ENCODE data around the gene CLIC1. TPM values are rescaled to one million over a fixed set of nuclear protein-coding genes. Genes with fewer than 3 reads are reported as not detected.

CLIC1 gene
- total and polyA plus RNA-seq, 5 donors from 2014 or later: 192 to 771 (median 521) TPM

- DNase-seq (no peak), ATAC-seq (ENCODE audit: low read depth in 2 of 2) (no peak)
- H3K27me3 ChIP-seq (ENCODE audit: control insufficient read depth, insufficient read depth, low read length): no peaks in the 10 kb centered on the region
- no peaks in the 10 kb centered on the region for H3K4me1 ChIP-seq (ENCODE audit: control insufficient read depth, insufficient read depth, low read length, poor library complexity, severe bottlenecking)
- no peak overlapping the region for H3K27ac ChIP-seq (ENCODE audit: insufficient read depth, low read length, poor library complexity, severe bottlenecking)
- Mint-ChIP-seq H3K4me3 (no peak overlapping the region), H3K9me3 (no peaks in the 10 kb centered on the region), H3K4me1 (peaks cover 0 to 6% (median 3%) of the 10 kb centered on the region in 4 donors), H3K36me3 (no peaks in the 10 kb centered on the region), H3K27ac (peak overlapping the region in 2 of 3 donors; percentile 53 to 54), H3K27me3 (no peaks in the 10 kb centered on the region)
- H3K4me3 ChIP-seq (ENCODE audit: low read depth, low read length): no peak overlapping the region
- no peaks in the 10 kb centered on the region for H3K9me3 ChIP-seq (ENCODE audit: control insufficient read depth in 2 of 2, low read length in 2 of 2)
- H3K36me3 ChIP-seq (ENCODE audit: control insufficient read depth, insufficient read depth, low read length): no peaks in the 10 kb centered on the region
Observed at GRCh38 chr6:31752739-31753319, 16.5 kb upstream of the CLIC1 start.

GRCh38 chr6:31750411-31751022, 14.2 kb upstream of the CLIC1 start:
- H3K4me1 ChIP-seq (ENCODE audit: control insufficient read depth, insufficient read depth, low read length, poor library complexity, severe bottlenecking): no peaks in the 10 kb centered on the region
- no peak overlapping the region for H3K27ac Mint-ChIP-seq
- no peak for DNase-seq
- H3K27me3 ChIP-seq (ENCODE audit: control insufficient read depth, insufficient read depth, low read length): no peaks in the 10 kb centered on the region
- no peaks in the 10 kb centered on the region for H3K27me3 Mint-ChIP-seq
- H3K9me3 Mint-ChIP-seq: no peaks in the 10 kb centered on the region
- no peak overlapping the region for H3K4me3 ChIP-seq (ENCODE audit: low read depth, low read length)
- peaks cover 6% of the 10 kb centered on the region for H3K36me3 Mint-ChIP-seq
- H3K36me3 ChIP-seq (ENCODE audit: control insufficient read depth, insufficient read depth, low read length): no peaks in the 10 kb centered on the region
- ATAC-seq (ENCODE audit: low read depth in 2 of 2): no peak
- H3K4me1 Mint-ChIP-seq: peaks cover 0 to 6% (median 2%) of the 10 kb centered on the region in 4 donors
- H3K9me3 ChIP-seq (ENCODE audit: control insufficient read depth in 2 of 2, low read length in 2 of 2): no peaks in the 10 kb centered on the region
- no peak overlapping the region for H3K4me3 Mint-ChIP-seq
- no peak overlapping the region for H3K27ac ChIP-seq (ENCODE audit: insufficient read depth, low read length, poor library complexity, severe bottlenecking)

- Mint-ChIP-seq H3K27me3 (no peaks in the 10 kb centered on the region), H3K36me3 (peaks cover 6% of the 10 kb centered on the region), H3K4me1 (peaks cover 0 to 10% (median 1%) of the 10 kb centered on the region in 4 donors), H3K4me3 (no peak overlapping the region), H3K9me3 (no peaks in the 10 kb centered on the region), H3K27ac (peak overlapping the region in 2 of 3 donors; percentile 16 to 37)
- H3K9me3 ChIP-seq (ENCODE audit: control insufficient read depth in 2 of 2, low read length in 2 of 2): no peaks in the 10 kb centered on the region
- no peaks in the 10 kb centered on the region for H3K36me3 ChIP-seq (ENCODE audit: control insufficient read depth, insufficient read depth, low read length)
- H3K4me1 ChIP-seq (ENCODE audit: control insufficient read depth, insufficient read depth, low read length, poor library complexity, severe bottlenecking): no peaks in the 10 kb centered on the region
- ATAC-seq (ENCODE audit: low read depth in 2 of 2): no peak
- H3K27me3 ChIP-seq (ENCODE audit: control insufficient read depth, insufficient read depth, low read length): no peaks in the 10 kb centered on the region
- no peak overlapping the region for H3K27ac ChIP-seq (ENCODE audit: insufficient read depth, low read length, poor library complexity, severe bottlenecking)
- H3K4me3 ChIP-seq (ENCODE audit: low read depth, low read length): no peak overlapping the region
- no peak for DNase-seq
Observed at GRCh38 chr6:31749301-31750036, 13.1 kb upstream of the CLIC1 start.

- Mint-ChIP-seq H3K4me3 (peak overlapping the region in 1 of 4 donors; percentile 38), H3K36me3 (peaks cover 6% of the 10 kb centered on the region), H3K9me3 (no peaks in the 10 kb centered on the region), H3K27ac (no peak overlapping the region), H3K4me1 (peaks cover 3 to 19% (median 14%) of the 10 kb centered on the region in 4 donors), H3K27me3 (no peaks in the 10 kb centered on the region)
- Histone ChIP-seq H3K4me1 (ENCODE audit: control insufficient read depth, insufficient read depth, low read length, poor library complexity, severe bottlenecking) (peaks cover 11% of the 10 kb centered on the region), H3K4me3 (ENCODE audit: low read depth, low read length) (no peak overlapping the region), H3K9me3 (ENCODE audit: control insufficient read depth in 2 of 2, low read length in 2 of 2) (no peaks in the 10 kb centered on the region), H3K36me3 (ENCODE audit: control insufficient read depth, insufficient read depth, low read length) (peaks cover 2% of the 10 kb centered on the region), H3K27ac (ENCODE audit: insufficient read depth, low read length, poor library complexity, severe bottlenecking) (no peak overlapping the region), H3K27me3 (ENCODE audit: control insufficient read depth, insufficient read depth, low read length) (no peaks in the 10 kb centered on the region)
- DNase-seq: no peak
- ATAC-seq (ENCODE audit: low read depth in 2 of 2): no peak
Observed at GRCh38 chr6:31744422-31744821, 8.1 kb upstream of the CLIC1 start.

- Histone ChIP-seq H3K9me3 (ENCODE audit: control insufficient read depth in 2 of 2, low read length in 2 of 2) (no peaks in the 10 kb centered on the region), H3K4me1 (ENCODE audit: control insufficient read depth, insufficient read depth, low read length, poor library complexity, severe bottlenecking) (peaks cover 26% of the 10 kb centered on the region), H3K27ac (ENCODE audit: insufficient read depth, low read length, poor library complexity, severe bottlenecking) (no peak overlapping the region), H3K4me3 (ENCODE audit: low read depth, low read length) (no peak overlapping the region), H3K36me3 (ENCODE audit: control insufficient read depth, insufficient read depth, low read length) (peaks cover 2% of the 10 kb centered on the region), H3K27me3 (ENCODE audit: control insufficient read depth, insufficient read depth, low read length) (no peaks in the 10 kb centered on the region)
- Mint-ChIP-seq H3K9me3 (no peaks in the 10 kb centered on the region), H3K27me3 (no peaks in the 10 kb centered on the region), H3K27ac (peak overlapping the region in 1 of 3 donors; percentile 33), H3K36me3 (peaks cover 6% of the 10 kb centered on the region), H3K4me1 (peaks cover 14 to 35% (median 27%) of the 10 kb centered on the region in 4 donors), H3K4me3 (peak overlapping the region in 2 of 4 donors; percentile 28 to 72)
- DNase-seq: no peak
- ATAC-seq (ENCODE audit: low read depth in 2 of 2): no peak
Observed at GRCh38 chr6:31742894-31743293, 6.6 kb upstream of the CLIC1 start.

GRCh38 chr6:31741815-31742214, 5.5 kb upstream of the CLIC1 start:
- Mint-ChIP-seq H3K36me3 (no peaks in the 10 kb centered on the region), H3K27ac (peak overlapping the region in 2 of 3 donors; percentile 54 to 78), H3K27me3 (no peaks in the 10 kb centered on the region), H3K9me3 (no peaks in the 10 kb centered on the region), H3K4me1 (peaks cover 18 to 43% (median 36%) of the 10 kb centered on the region in 4 donors), H3K4me3 (peak overlapping the region in 2 of 4 donors; percentile 73 to 99)
- no peak overlapping the region for H3K27ac ChIP-seq (ENCODE audit: insufficient read depth, low read length, poor library complexity, severe bottlenecking)
- H3K4me1 ChIP-seq (ENCODE audit: control insufficient read depth, insufficient read depth, low read length, poor library complexity, severe bottlenecking): peaks cover 37% of the 10 kb centered on the region
- no peaks in the 10 kb centered on the region for H3K9me3 ChIP-seq (ENCODE audit: control insufficient read depth in 2 of 2, low read length in 2 of 2)
- DNase-seq: no peak
- no peak for ATAC-seq (ENCODE audit: low read depth in 2 of 2)
- H3K36me3 ChIP-seq (ENCODE audit: control insufficient read depth, insufficient read depth, low read length): peaks cover 2% of the 10 kb centered on the region
- no peak overlapping the region for H3K4me3 ChIP-seq (ENCODE audit: low read depth, low read length)
- H3K27me3 ChIP-seq (ENCODE audit: control insufficient read depth, insufficient read depth, low read length): no peaks in the 10 kb centered on the region

- Histone ChIP-seq H3K27me3 (ENCODE audit: control insufficient read depth, insufficient read depth, low read length) (no peaks in the 10 kb centered on the region), H3K27ac (ENCODE audit: insufficient read depth, low read length, poor library complexity, severe bottlenecking) (peak overlapping the region; percentile 91), H3K4me3 (ENCODE audit: low read depth, low read length) (peak overlapping the region; percentile 75), H3K4me1 (ENCODE audit: control insufficient read depth, insufficient read depth, low read length, poor library complexity, severe bottlenecking) (peaks cover 48% of the 10 kb centered on the region), H3K36me3 (ENCODE audit: control insufficient read depth, insufficient read depth, low read length) (peaks cover 2% of the 10 kb centered on the region), H3K9me3 (ENCODE audit: control insufficient read depth in 2 of 2, low read length in 2 of 2) (no peaks in the 10 kb centered on the region)
- peak overlapping the region; percentile 58 to 98 (median 94) for H3K27ac Mint-ChIP-seq
- no peak for ATAC-seq (ENCODE audit: low read depth in 2 of 2)
- H3K27me3 Mint-ChIP-seq: no peaks in the 10 kb centered on the region
- H3K4me3 Mint-ChIP-seq: peak overlapping the region; percentile 97 to 99 (median 98)
- no peaks in the 10 kb centered on the region for H3K9me3 Mint-ChIP-seq
- H3K36me3 Mint-ChIP-seq: no peaks in the 10 kb centered on the region
- DNase-seq: no peak
- peaks cover 18 to 54% (median 38%) of the 10 kb centered on the region in 4 donors for H3K4me1 Mint-ChIP-seq
Observed at GRCh38 chr6:31740397-31741223, 4.3 kb upstream of the CLIC1 start.
